Right renal cortex interstitium (tissue), 3 donors: Measurements from ENCODE around the gene FADS1. TPM values are rescaled to one million over a fixed set of nuclear protein-coding genes. Genes with fewer than 3 reads are reported as not detected.
A peak's percentile ranks its signal among the peaks of the same experiment; 100 is the strongest.

Experiments
- DNase-seq, 3 donors: peaks; one replicate each; pipeline ENCODE4 v3.0.0-alpha.2; 2013; ENCODE audit warnings: low read depth in 3 of 3, low spot score in 2 of 3
- polyA plus RNA-seq, 3 donors: library from polyadenylated mRNA; unstranded; fragments of 120-200 nt; gene quantifications; one replicate each; pipeline ENCODE4 v1.2.1, GENCODE V29; 2013; ENCODE audit not compliant: insufficient read length in 3 of 3

Gene FADS1
- polyA plus RNA-seq, 3 donors, result 37.9 to 45.4 (median 40.4) TPM

DNA sequence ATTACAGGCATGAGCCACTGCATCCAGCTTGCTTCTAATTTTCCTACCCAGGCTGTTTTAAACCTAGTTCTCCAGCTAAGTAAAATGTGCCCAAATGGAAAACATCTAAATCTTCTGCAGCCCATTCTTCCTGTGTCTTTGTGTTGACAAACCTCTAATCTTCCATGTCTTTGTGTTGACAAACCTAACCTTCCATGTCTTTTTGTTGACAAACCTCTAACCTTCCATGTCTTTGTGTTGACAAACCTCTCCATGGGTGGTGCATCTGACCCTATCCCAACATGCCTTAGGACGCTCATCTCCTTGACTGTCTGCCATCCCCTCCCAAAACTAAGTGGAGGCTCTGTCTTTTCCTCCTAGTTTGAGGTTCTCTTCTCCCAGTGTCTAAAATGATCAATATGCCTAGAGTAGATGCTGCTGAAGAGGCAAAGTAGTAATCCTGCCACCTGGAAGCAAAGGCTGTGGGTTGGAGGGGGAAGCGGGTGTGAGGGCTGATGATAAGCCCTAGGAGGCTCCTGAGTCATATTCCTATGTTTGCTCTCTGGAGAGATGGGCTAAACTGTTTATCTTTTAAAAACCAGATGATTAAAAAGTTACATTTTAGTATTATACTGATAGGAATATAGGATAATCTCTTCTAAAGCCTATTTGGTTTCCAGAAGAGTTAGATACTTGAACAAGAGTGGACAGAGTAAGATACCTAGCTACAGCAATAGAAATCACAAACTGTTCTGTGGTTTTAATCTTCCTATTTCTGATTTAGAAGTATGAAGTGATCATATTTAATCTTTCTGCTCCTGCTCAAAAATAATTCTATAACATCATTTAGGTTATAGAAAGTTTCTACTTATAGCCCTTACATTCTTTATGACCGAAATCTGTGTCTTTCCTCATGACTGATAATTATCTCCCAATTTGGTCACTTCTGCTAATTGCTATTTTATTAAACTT, 16.2 kb downstream of the FADS1 start:
- no peak for DNase-seq

DNA sequence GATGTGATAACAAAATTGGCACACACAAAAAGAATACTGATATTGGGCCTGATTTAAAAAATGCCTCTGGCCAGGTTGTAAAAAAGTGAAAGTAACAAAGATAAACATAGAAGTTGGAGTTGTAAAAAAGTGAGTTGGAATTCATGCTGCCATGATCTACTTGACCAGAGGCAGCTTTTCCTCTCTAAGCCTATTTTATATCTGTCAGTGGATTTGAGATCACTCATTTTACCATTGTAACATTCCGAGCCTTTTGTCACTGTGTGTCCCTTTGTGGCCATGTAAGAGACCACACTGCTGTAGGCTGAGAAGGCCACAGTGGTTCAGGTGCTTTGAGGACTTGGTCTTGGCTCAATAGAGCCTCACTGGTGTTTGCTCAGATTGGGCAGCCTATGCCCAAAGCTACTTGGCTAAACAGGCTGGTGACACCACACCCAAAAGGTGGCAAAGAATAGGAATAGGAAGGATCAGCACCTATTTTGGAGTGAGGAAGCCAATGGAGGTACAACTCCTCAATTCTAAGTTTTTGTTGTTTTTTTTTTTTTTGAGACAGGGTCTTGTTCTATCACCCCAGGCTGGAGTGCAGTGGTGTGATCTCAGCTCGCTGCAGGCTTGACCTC, 17.0 kb downstream of the FADS1 start:
- DNase-seq, result no peak

DNA sequence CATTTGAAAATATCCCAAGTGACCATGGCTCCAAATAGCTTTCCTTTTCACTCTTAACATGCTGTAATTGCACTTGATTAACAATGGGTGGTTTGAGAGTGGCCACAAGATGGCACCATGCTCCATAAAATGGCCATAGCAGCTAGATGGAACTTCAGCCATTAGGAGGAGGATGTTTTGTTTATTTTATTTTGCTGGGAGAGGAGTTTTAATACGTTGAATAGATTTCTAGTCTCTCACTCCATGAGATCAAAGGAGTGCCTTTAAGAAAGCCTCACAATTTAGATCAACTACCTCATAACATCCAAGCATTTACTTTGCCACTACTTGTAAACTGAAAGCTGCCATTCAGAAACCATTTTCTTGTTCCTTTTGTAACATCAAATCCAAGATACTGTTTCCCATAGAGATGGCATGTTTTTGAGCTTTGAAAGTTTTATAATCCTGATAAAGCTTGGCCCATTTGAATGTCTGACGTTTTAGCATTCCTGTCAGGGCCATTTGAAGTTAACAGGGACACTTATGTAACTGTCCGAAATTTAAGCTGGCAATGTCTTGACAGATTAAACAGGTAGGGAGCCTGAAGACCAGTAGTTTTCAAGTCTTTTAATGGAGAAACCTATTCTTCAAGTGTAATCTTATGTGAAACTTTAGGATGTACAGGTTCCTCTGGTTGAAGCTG, 19.4 kb downstream of the FADS1 start:
- DNase-seq, result peak in 2 of 3 donors; percentile 78 to 80

DNA sequence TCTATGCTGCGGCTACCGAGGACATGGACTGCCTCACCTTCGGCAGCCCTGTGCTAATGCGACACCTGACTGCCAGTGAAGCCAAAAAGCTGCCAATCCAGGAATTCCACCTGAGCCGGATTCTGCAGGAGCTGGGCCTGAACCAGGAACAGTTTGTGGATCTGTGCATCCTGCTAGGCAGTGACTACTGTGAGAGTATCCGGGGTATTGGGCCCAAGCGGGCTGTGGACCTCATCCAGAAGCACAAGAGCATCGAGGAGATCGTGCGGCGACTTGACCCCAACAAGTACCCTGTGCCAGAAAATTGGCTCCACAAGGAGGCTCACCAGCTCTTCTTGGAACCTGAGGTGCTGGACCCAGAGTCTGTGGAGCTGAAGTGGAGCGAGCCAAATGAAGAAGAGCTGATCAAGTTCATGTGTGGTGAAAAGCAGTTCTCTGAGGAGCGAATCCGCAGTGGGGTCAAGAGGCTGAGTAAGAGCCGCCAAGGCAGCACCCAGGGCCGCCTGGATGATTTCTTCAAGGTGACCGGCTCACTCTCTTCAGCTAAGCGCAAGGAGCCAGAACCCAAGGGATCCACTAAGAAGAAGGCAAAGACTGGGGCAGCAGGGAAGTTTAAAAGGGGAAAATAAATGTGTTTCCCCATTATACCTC, 20.8 kb downstream of the FADS1 start:
- DNase-seq, result no peak

DNA sequence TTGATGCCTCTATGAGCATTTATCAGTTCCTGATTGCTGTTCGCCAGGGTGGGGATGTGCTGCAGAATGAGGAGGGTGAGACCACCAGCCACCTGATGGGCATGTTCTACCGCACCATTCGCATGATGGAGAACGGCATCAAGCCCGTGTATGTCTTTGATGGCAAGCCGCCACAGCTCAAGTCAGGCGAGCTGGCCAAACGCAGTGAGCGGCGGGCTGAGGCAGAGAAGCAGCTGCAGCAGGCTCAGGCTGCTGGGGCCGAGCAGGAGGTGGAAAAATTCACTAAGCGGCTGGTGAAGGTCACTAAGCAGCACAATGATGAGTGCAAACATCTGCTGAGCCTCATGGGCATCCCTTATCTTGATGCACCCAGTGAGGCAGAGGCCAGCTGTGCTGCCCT, 21.3 kb downstream of the FADS1 start:
- no peak for DNase-seq

DNA sequence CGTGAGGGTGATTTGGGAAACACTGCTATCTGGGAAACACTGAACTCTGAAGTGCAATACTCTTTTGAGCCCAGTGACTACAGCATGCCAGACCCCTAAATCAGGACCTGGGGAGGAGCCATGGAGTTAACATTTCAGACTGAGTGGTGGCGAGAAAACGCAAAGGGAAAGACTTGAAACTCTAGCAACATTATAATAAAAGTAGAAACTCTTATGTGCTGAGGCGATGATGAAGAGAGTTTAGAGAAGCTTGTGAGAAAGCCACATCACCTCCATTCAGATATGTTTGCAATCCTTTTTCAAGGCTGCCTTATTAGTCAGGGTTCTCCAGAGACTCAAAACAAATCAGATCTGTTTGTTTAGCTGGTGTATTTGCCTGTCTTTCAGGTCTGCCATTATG, 22.2 kb downstream of the FADS1 start:
- DNase-seq, result no peak

DNA sequence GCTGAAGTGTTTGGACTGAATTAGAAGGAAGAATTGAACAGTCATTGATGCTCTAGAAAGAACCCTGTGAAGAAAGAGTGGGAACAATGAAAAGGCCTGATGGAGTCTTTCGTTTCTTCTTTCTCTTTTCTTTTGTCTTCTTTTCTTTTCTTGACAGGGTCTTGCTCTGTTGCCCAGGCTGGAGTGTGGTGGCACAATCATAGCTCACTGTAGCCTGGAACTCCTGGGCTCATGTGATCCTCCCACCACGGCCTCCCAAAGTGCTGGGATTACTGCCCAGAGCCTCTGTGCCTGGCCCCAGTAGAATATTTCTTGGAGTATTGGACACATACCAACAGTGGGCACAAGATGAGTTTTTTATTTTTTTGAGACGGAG, 23.0 kb downstream of the FADS1 start:
- DNase-seq, result no peak

DNA sequence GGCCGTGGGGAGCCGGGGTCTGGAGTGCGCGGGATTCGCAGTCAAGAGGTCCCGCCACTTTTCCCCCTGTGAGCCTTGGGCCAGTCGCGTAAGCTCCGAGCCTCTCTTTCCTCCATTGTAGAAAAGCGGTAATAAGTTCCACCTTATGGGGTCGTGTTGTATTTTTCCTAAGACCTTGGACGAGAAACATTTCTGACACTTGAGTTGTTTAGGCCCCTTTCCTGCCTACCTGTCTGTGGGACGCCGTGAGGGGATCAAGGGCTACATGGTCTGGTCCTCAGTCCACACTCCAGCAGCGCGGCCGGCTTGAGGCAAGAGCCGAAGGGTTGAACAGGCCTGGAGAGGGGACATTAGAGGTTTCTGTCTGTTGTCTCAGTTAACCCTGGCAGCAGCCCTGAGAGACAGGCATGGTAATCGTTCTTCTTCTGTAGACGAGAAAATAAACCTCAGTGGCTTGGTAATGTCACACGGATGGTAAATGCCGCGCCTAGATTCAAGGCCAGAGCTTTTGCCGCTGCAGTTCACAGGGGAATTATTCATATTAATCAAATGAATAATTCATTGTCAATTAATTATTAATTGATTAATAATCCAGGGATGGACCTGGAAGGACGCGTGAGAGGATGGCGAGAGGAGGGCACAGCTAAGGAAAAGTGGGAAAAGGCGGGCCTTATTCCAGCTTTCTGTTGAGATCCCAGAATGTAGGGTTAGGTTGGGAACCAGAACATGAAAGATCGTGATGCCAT, 23.5 kb downstream of the FADS1 start:
- DNase-seq, result no peak

DNA sequence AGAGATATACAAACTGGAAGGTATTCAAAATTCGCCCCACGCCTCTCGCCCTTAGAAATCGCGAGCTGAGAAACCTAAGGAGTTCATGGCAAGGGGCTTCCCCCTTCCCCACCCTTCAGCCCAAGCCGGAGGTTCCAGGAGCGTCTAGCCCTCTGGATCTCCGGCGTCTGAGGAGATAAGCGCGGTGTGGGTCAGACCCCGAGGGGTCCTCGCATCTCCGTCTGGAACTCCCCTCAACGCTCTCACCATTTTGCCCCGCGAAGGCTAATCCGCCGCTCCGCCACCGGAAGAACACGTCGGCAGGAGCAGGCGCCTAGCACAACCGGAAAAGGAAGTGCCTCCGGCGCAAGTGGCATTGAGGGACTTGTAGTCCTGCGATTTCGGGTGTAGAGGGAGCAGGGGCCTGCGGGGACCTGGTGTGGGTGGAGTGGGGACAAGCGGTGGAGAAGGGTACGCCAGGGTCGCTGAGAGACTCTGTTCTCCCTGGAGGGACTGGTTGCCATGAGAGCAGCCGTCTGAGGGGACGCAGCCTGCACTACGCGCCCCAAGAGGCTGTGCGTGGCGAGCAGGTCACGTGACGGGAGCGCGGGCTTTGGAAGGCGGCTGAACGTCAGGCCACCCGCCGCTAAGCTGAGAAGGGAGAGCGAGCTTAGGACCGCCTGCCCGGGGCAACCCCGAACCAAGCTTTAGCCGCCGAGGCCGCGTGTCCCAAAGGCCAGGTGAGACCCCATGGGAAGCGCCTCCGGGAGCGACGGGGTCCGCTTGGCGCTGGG, 24.3 kb downstream of the FADS1 start, which contains the start of the genes FEN1 and TMEM258:
Gene FEN1 (plus strand): TSS at position 602 of the 773 bp plus-strand sequence. CDS start 2,451 bp downstream, outside the sequence.
Gene TMEM258 (minus strand): TSS at position 290 of the 773 bp plus-strand sequence. CDS start 41 bp downstream, at position 249.
- peak; percentile 90 to 95 (median 91) for DNase-seq

DNA sequence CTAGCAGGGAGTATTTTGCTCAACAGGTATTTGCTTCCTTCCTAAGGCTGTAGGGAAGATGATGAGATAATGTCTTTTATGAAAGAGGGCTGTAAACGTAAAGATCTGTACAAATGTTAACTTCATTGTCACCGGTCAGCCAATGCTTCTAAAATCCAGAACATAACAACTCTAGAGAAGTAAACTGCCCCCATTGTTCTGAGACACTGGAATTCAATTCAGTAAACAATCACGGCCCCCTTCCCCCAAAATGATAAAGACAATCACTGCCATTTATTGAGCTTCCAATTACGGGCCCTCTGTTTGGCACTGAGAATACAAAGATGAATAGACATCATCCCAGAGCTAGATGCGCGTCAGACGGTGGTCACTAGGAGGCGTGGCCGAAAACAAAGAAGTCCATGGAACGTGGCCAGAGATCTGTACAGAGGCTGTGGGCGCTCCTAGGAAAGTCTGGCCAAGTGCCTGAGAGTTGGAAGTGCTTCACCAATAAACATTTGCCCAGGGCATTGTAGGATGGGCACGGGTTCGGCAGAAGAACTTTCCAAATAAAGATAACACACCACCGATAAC, 25.0 kb downstream of the FADS1 start:
- peak; percentile 79 to 83 (median 82) for DNase-seq

DNA sequence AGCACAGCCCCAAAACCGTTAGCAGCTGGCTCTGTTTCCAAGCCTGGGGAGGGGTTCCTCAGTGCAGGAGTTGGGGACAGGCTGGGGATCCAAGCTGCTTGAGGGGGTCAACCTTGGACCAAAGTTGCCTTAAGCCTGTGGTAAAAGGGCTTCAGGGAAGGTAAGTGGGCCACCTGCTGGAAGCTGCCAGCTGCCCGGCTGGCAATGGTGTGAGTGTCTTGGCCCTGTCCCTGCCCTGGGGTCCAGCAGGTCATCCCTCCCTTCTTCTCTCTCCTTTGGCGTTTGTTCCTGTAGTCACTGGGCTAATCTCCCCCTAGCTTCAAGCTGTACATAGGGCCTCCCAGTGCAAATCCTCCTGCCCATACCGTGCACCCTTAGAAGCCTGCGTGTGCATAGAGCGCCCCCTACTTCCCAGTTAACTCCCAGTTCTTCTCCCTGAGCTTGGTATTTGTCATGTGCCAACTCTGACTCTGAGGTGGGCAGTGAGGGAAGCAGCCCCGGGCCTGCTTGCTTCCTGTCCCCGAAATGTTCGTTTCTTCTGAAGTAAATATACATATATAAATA, 28.8 kb downstream of the FADS1 start:
- no peak for DNase-seq

DNA sequence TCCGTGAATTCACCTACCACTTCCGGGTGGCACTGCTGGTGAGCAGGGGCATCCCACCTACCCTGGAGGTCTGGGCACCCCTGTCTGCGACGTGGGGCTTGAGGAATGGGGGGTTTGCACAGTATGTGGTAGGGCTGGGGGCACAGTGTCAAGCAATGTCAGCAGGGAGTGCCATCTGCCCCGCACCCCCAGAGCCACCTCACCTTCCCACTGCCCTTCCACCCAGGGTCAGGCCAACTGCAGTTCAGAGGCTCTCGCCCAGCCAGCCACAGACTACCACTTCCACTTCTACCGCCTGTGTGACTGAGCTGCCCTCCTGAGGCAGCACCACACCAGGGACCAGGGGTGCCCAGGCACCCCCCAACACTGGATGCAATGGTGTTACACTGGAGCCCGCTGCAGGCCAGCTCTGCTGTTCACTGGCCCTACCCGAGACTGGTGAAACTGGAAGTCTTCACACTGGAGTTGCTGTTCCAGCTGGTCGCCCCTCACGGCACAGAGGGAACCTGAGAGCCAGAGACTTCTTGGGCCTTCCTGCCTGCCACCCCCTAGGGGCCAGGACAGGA, 30.9 kb downstream of the FADS1 start:
- no peak for DNase-seq

DNA sequence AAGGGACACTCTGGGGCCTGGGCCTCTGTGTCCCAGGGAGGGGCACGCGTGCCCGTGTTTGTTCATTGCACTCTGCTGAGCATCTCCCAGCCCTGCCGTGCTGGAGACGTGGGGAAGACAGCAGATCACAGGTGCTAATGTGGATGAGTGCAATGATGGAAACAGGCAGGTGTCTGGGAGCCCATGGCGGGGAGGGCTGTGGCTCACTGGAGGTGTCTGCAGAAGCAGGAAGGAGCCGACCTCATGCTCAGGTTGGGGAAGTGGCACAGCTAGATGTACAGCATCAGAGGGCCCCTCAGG, 32.3 kb downstream of the FADS1 start:
- DNase-seq, result no peak

DNA sequence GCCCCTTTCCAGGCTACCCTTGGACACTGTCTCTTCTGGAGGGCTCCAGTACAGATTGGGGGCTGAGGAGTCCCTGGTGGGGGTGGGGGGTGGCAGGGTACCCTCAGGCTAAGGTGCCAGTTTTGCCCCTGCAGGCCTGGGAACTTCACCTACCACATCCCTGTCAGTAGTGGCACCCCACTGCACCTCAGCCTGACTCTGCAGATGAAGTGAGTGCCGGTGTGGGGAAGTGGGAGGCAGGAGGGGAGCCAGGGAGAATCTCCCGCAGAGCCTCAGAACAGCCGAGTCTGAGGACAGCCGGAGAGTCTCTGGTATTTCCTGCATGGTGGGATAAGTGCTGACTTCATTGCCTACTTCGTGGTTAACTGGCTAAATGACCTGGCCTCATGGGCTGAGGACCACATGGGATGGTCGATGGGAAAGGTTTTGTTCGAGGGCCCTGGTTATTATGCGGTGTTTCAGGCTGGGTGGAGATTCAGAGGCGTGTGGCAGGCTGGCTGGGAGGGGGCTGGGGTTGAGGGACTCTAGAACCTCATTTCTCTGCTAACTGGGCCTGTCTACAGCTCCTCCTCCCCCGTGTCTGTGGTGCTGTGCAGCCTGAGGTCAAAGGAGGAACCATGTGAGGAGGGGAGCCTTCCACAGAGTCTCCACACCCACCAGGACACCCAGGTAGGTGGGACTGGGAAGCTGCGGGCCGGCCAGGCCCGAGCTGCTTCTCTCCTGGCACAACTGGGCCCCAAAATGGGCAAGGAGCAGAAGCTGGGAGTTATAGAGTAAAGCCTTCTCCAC, 32.9 kb downstream of the FADS1 start:
- no peak for DNase-seq

DNA sequence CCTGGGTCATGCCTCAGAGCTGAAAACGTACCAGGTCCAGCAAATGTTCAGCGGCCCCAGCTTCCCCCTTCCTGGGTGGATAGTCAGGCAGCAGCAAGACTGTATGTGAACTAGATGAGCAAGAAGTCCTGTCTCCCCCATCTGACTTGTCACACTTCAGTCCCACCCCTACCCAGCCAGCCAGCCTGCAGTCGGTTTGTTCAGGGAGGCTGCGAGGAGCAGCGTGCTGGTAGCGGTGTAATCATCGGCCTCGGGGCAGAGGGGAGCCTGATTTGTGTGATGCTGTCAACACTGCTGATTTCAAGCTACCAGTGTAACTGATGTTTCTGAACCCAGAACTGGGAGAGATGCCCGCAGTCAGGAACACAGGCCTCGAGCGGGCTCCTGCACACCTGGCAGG, 34.0 kb downstream of the FADS1 start:
- no peak for DNase-seq

DNA sequence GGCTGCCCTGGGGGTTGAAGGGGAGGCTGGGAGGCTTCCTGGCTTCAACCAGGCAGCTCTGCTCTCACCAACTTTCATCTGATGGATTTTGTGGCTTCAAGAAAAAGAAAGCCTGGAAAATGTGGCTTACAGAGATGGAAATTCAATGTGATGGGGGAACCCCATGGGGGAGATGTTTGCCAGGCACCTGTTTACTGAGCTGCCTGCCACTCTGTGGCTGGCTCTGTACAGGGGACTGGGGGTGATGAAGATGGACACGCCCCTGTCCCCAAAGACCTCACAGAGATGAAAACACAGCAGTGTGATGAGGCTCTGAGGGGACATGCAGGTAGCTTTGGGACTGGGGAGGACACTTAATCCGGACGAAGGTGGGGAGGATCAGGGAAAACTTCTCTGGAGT, 34.5 kb downstream of the FADS1 start:
- no peak for DNase-seq

DNA sequence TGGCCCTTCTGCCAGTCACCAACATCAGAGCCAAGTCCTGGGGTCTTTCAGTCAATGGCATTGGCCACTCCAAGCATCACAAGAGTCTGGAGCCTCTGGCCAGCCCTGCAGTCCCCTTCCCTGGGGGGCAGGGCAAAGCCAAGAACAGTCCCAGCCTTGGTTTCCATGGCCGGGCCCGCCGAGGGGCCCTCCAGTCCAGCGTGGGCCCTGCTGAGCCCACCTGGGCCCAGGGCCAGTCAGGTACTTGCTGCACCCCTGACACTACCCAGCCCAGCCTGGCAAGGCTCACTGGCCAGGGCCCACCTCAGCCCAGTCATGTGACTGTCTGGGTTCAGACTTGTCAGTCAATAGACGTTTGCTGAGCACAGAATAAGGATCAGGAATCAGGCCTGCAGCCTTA, 35.2 kb downstream of the FADS1 start:
- DNase-seq, result no peak
